Left cardiac atrium (tissue), 4 donors: ENCODE data around the gene MRPL18. TPM values are rescaled to one million over a fixed set of nuclear protein-coding genes. Genes with fewer than 3 reads are reported as not detected.

ENCODE experiments used
- ATAC-seq, 2 donors: fragments of 200-7000 bp; cut with Tn5 transposase; one replicate each; pipeline ENCODE4 v1.9.1; 2020; ENCODE audit warnings: mild to moderate bottlenecking in 2 of 2, moderate library complexity in 2 of 2
- DNase-seq: peaks from one replicate; pipeline ENCODE4 v3.0.0-alpha.2; 2020
- intact Hi-C, 2 donors: fragments of 100-400 bp; cut with DNase I; formaldehyde crosslinking; loops; one replicate each; pipeline versions ENCODE4 v1.14.1 to v1.15.1; 2022 to 2023
- total RNA-seq, 2 donors: library from RNA; stranded (reverse); fragmentation: NEBNext Ultra II Directional; extraction: Animal tissue kit (Norgen Biotek cat#: 25700); gene quantifications; one replicate each; pipeline ENCODE4 v1.2.1, GENCODE V29; 2021
- donor health status: DM: no; HTN: yes; CAD: no.
- donor health status: DM: no; HTN: yes; CAD: no; lungs with severe emphysema.
- donor health status: DM: yes; HTN: yes; CAD: no.
- donor health status: Dilated cardiomyopathy.

Gene MRPL18
- total RNA-seq, 2 donors from 2014 or later = 63.4 to 63.9 TPM

GRCh38 chr6:159832946-159833345, 42.7 kb downstream of the MRPL18 start:
- intact Hi-C loops = no loop called here
- DNase-seq (no peak), ATAC-seq (peak in 1 of 2 donors; percentile 9)

- DNase-seq (no peak), ATAC-seq (no peak)
- intact Hi-C loops = no loop called here
Observed at GRCh38 chr6:159833556-159833955, 43.3 kb downstream of the MRPL18 start.

DNA sequence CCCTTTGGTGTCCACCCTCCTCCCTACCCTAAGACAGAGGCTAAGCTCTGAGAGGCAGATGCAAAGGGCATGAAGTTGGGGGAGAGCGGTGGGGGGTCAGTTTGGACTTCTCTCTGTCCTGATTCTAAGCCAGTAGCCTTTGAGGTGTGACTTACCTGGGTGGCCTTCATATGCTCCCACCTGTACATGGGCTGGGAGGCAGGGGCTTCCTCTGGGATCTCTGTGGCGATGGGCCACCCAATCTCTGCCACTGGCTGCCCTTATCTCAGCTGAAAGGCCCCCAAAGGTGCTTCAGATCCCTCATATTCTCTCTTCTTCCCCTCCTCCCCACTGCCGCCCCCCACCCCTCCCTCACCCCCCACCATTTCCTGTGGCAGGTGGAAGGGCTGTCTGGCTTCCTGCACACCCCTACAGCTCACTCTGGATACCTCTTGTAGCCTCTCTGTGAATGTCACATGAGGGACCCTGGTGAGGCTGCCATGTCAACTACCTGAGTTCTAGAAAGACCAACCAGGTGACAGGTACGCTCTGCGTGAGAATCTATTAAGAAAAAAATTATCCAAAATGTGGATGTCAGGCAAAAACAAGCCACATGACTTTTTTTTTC, 43.8 kb downstream of the MRPL18 start:
- intact Hi-C loops = no loop called here
- DNase-seq = no peak
- ATAC-seq = no peak

DNA sequence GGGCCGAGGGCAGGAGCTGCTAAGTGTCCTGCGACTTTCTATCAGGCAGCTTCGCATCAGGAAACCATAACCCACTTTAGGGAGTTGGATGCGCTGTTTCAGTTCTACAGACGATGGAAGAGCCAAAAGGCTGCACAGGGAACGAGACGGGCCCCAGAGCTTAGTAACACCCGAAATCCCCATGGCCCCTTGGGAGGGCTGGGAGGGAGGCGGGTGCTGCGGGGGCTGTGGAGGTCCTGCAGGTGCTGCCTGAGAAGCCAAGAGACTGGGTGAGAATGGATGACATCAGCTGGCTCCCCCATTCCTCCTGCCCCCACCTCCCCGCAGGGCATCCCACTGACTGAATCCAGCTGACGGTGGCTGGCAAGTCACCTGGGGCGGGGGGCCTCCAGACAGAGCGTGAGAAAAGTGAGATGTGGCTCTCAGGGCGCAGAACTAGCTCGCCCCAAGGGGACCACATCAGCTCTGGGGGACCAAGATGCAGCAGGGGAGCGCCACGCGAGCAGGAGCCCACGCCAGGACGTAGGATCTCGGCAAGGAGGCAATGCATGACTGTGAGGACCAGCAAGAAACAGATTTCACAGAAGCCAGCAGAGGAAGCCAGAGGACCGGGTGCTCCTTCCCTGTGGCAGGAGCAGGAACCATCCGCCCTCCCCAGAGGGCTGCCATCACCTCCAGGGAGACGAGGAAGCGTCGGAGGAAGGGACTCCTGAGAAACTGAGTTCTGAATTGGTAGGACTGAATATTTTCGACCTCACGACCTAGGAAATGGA, 46.6 kb downstream of the MRPL18 start:
- peak; percentile 48 to 61 for ATAC-seq
- no peak for DNase-seq
- intact Hi-C loops = no loop called here

DNA sequence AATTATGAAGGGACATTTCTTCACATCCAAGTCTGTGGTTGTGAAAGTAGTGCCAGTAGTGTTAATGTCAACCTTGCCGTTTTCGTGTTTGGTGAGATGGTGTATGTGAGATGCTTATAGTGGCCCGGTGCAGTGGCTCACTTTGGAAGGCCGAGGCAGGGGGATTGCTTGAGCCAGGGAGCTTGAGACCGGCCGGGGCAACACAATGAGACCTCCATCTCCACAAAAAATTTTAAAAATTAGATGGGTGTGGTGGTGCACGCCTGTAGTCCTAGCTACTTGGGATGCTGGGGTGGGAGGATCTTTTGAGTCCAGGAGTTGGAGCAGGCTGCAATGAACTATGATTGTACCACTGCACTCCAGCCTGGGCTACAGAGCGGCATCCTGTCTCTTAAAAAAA, 47.2 kb downstream of the MRPL18 start:
- intact Hi-C loops = no loop called here
- ATAC-seq = no peak
- DNase-seq = no peak

GRCh38 chr6:159838020-159838744, 47.9 kb downstream of the MRPL18 start:
- intact Hi-C loops = no loop called here
- no peak for ATAC-seq
- DNase-seq = no peak

DNA sequence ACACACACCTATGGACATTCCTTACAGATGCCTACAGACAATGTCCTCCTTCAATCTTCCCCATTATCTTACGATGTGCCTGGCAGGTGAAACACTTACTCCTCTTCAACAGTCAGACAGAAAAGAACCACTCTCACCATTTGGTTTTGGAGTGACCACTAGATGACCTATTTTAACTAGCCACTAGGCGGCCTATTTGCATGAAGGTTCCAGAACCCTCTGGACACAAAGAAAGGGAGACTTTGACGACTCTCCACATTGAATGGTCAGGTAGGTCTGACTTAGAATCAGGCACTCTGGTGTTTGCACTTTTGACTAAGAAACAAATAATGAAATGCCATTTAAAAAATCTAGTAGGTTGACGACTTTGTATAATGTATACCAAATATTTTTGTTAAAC, 51.8 kb downstream of the MRPL18 start:
- DNase-seq = no peak
- ATAC-seq = no peak
- intact Hi-C loops = no loop called here

DNA sequence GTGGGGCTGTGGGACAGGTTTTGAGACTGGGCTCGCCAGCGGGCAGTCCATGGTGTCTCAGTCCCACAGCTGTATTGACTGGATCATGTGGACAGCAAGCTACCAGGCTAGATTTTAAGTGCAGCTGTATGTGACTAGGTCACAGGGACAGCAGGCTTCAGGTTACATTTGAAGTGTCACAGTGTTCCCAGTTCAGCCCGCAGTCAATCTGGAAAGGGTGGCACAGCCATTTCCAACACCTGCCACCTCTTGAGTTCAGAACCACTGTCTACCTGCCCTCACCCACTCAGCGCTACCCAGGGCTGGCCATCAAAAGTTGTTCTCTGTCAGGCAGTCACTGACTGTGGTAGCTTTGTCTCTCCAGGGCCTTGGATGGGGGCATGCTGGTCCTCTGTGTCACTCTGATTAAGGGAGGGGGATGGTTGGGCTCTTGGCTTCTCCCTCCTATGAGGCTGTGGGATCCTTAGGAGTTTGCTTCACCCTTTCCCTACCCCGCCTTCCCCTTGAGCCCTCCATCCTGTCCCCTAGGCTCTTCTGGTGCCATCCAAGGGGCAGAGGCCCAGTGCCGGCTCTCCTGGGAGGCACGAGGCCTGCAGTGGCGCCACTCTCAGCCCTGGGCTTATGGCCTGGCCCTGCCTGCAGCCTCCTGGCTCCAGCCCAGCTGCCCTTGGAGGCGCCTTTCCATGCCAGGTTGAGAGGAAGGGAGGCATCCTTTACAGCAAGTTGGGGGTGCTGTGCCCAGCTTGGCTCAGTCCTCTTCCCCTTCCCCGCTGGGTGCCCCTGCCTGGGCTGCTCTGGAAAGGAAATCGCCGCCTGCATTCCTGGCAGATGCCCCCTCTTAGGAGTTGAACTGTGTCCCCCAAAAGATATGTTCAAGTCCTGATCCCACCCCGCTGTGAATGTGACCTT, 54.7 kb downstream of the MRPL18 start:
- ATAC-seq (peak in 1 of 2 donors; percentile 59), DNase-seq (no peak)
- intact Hi-C loops = no loop called here

Other genes starting within 250 kb of the MRPL18 start
- 100 to 1,000 TPM; 527 to 576 TPM for gene SOD2, start 97.2 kb upstream of the MRPL18 start, total RNA-seq
- 10 to 100 TPM; 42.1 to 57.4 TPM for gene WTAP, start 63.0 kb upstream of the MRPL18 start, total RNA-seq
- 10 to 100 TPM; 10.3 to 12.2 TPM for gene ACAT2, start 28.4 kb upstream of the MRPL18 start, total RNA-seq
- gene TCP1, start 865 bp upstream of the MRPL18 start, total RNA-seq = 100 to 1,000 TPM; 145 to 165 TPM
- under 1 TPM in 1 of 2 donors, not detected in 1; 0.47 TPM for gene PNLDC1, start 9.8 kb downstream of the MRPL18 start, total RNA-seq
- gene MAS1, start 100.5 kb downstream of the MRPL18 start, total RNA-seq = not detected
- gene IGF2R, start 178.6 kb downstream of the MRPL18 start, total RNA-seq = 10 to 100 TPM; 50.1 to 56.2 TPM